ENCODE measurements around the gene DOP1B.
A peak's percentile ranks its signal among the peaks of the same experiment; 100 is the strongest.

Gene DOP1B

GRCh38 chr21:36156339-36156814 is 247 bp upstream of the DOP1B start:
- TF ChIP-seq CTCF (conservative IDR thresholded peaks at IDR 0.05), result no peak
- TF ChIP-seq ZFX (IDR thresholded peaks at IDR 0.05), result no peak
- peak overlapping the region; percentile 93 for H3K27ac ChIP-seq

GRCh38 chr21:36159356-36159921 is 2.8 kb downstream of the DOP1B start:
- no peak for TF ChIP-seq CTCF (conservative IDR thresholded peaks at IDR 0.05)
- no peak for TF ChIP-seq ZFX (IDR thresholded peaks at IDR 0.05)
- H3K27ac ChIP-seq, result no peak overlapping the region

GRCh38 chr21:36160850-36161178 is 4.2 kb downstream of the DOP1B start:
- no peak overlapping the region for H3K27ac ChIP-seq
- no peak for TF ChIP-seq CTCF (conservative IDR thresholded peaks at IDR 0.05)
- TF ChIP-seq ZFX (IDR thresholded peaks at IDR 0.05), result no peak

- TF ChIP-seq CTCF (conservative IDR thresholded peaks at IDR 0.05) (no peak), ZFX (IDR thresholded peaks at IDR 0.05) (no peak)
- H3K27ac ChIP-seq, result peak overlapping the region; percentile 77
Observed at GRCh38 chr21:36162631-36163030, 6.0 kb downstream of the DOP1B start.

GRCh38 chr21:36163750-36164741 is 7.4 kb downstream of the DOP1B start:
- TF ChIP-seq CTCF (conservative IDR thresholded peaks at IDR 0.05), result no peak
- no peak for TF ChIP-seq ZFX (IDR thresholded peaks at IDR 0.05)
- H3K27ac ChIP-seq, result peak overlapping the region; percentile 77

- peak overlapping the region; percentile 30 for H3K27ac ChIP-seq
- TF ChIP-seq ZFX (IDR thresholded peaks at IDR 0.05) (no peak), CTCF (conservative IDR thresholded peaks at IDR 0.05) (no peak)
Observed at GRCh38 chr21:36165356-36165755, 8.7 kb downstream of the DOP1B start.

GRCh38 chr21:36166705-36167104 is 10.1 kb downstream of the DOP1B start:
- no peak for TF ChIP-seq ZFX (IDR thresholded peaks at IDR 0.05)
- no peak for TF ChIP-seq CTCF (conservative IDR thresholded peaks at IDR 0.05)
- H3K27ac ChIP-seq, result peak overlapping the region; percentile 30

Data from C4-2B (cell line).